ENCODE measurements around the gene C11orf42.
"Not testable (repeated sequence)": the region's sequence is repeated elsewhere in the genome, so short reads cannot be mapped to it uniquely, and the experiment has no call there.

Gene C11orf42

GRCh38 chr11:6219359-6219758 is 14.0 kb downstream of the C11orf42 start:
- no peak for DNase-seq (ENCODE audit: low read depth in 2 of 2)

- DNase-seq (ENCODE audit: low read depth in 2 of 2): no peak
Measured at GRCh38 chr11:6223854-6224253, 18.5 kb downstream of the C11orf42 start.

- DNase-seq (ENCODE audit: low read depth in 2 of 2): no peak
Measured at GRCh38 chr11:6224421-6224820, 19.1 kb downstream of the C11orf42 start.

- DNase-seq (ENCODE audit: low read depth in 2 of 2): no peak
Measured at GRCh38 chr11:6225024-6225423, 19.7 kb downstream of the C11orf42 start.

- no peak for DNase-seq (ENCODE audit: low read depth in 2 of 2)
Measured at GRCh38 chr11:6225896-6226295, 20.5 kb downstream of the C11orf42 start.

- no peak for DNase-seq (ENCODE audit: low read depth in 2 of 2)
Measured at GRCh38 chr11:6228520-6228919, 23.2 kb downstream of the C11orf42 start.

GRCh38 chr11:6229911-6230310 is 24.6 kb downstream of the C11orf42 start:
- no peak for DNase-seq (ENCODE audit: low read depth in 2 of 2)

GRCh38 chr11:6232899-6233298 is 27.5 kb downstream of the C11orf42 start:
- no peak for DNase-seq (ENCODE audit: low read depth in 2 of 2)

GRCh38 chr11:6233984-6234386 is 28.6 kb downstream of the C11orf42 start:
- no peak for DNase-seq (ENCODE audit: low read depth in 2 of 2)

GRCh38 chr11:6234387-6235107 is 29.2 kb downstream of the C11orf42 start, which contains the start of gene FHIP1B:
Gene FHIP1B (minus strand): TSS chr11:6234636. CDS start chr11:6224516, 10,120 bp downstream.
- DNase-seq (ENCODE audit: low read depth in 2 of 2): peak; percentile 99

GRCh38 chr11:6237266-6237665 is 31.9 kb downstream of the C11orf42 start:
- no peak for DNase-seq (ENCODE audit: low read depth in 2 of 2)

GRCh38 chr11:6237761-6238302 is 32.5 kb downstream of the C11orf42 start:
- DNase-seq (ENCODE audit: low read depth in 2 of 2): no peak

GRCh38 chr11:6238902-6239301 is 33.5 kb downstream of the C11orf42 start, which contains the start of gene CNGA4:
Gene CNGA4 (plus strand): TSS chr11:6239089. CDS start chr11:6239207, 118 bp downstream.
- DNase-seq (ENCODE audit: low read depth in 2 of 2): no peak

- DNase-seq (ENCODE audit: low read depth in 2 of 2): no peak
Measured at GRCh38 chr11:6240139-6240538, 34.8 kb downstream of the C11orf42 start.

- DNase-seq (ENCODE audit: low read depth in 2 of 2): no peak
Measured at GRCh38 chr11:6240781-6241180, 35.4 kb downstream of the C11orf42 start.

- DNase-seq (ENCODE audit: low read depth in 2 of 2): no peak
Measured at GRCh38 chr11:6241316-6241715, 36.0 kb downstream of the C11orf42 start.

- DNase-seq (ENCODE audit: low read depth in 2 of 2): no peak
Measured at GRCh38 chr11:6245536-6245935, 40.2 kb downstream of the C11orf42 start.

GRCh38 chr11:6248248-6248647 is 42.9 kb downstream of the C11orf42 start:
- DNase-seq (ENCODE audit: low read depth in 2 of 2): no peak

- DNase-seq (ENCODE audit: low read depth in 2 of 2): not testable (repeated sequence)
Measured at GRCh38 chr11:6248897-6249296, 43.5 kb downstream of the C11orf42 start.

- no peak for DNase-seq (ENCODE audit: low read depth in 2 of 2)
Measured at GRCh38 chr11:6249770-6250555, 44.6 kb downstream of the C11orf42 start.

GRCh38 chr11:6251120-6251733 is 45.9 kb downstream of the C11orf42 start:
- DNase-seq (ENCODE audit: low read depth in 2 of 2): no peak

GRCh38 chr11:6251990-6252473 is 46.7 kb downstream of the C11orf42 start:
- DNase-seq (ENCODE audit: low read depth in 2 of 2): no peak
